Stimulated activated memory B cell treated with anti-CD40 and anti-IgM and Interleukin-4, amounts not matched to agents 10 μg/mL and 1 μg/mL and 100 μg/mL, for 72 hours (primary cell): ENCODE measurements around the gene CRTC1.
A peak's percentile ranks its signal among the peaks of the same experiment; 100 is the strongest.

Source experiments
- ATAC-seq: fragments of 150-1000 bp; cut with Tn5 transposase; 2 replicates; pipeline ENCODE4 v1.10.0; 2021
- H3K27ac Mint-ChIP-seq: one replicate; pipeline ENCODE4 v1.8.0; 2022; ENCODE audit warnings: mild to moderate bottlenecking, mixed read lengths
- H3K27me3 Mint-ChIP-seq: one replicate; pipeline ENCODE4 v1.8.0; 2022; ENCODE audit warnings: mixed read lengths
- H3K36me3 Mint-ChIP-seq: one replicate; pipeline ENCODE4 v1.8.0; 2022; ENCODE audit warnings: mixed read lengths
- H3K4me1 Mint-ChIP-seq: one replicate; pipeline ENCODE4 v1.8.0; 2022; ENCODE audit warnings: mixed read lengths
- H3K4me3 Mint-ChIP-seq: one replicate; pipeline ENCODE4 v1.8.0; 2022; ENCODE audit warnings: mild to moderate bottlenecking, moderate library complexity, mixed read lengths
- H3K9me3 Mint-ChIP-seq: one replicate; pipeline ENCODE4 v1.8.0; 2022; ENCODE audit warnings: mixed read lengths

CRTC1 gene

DNA sequence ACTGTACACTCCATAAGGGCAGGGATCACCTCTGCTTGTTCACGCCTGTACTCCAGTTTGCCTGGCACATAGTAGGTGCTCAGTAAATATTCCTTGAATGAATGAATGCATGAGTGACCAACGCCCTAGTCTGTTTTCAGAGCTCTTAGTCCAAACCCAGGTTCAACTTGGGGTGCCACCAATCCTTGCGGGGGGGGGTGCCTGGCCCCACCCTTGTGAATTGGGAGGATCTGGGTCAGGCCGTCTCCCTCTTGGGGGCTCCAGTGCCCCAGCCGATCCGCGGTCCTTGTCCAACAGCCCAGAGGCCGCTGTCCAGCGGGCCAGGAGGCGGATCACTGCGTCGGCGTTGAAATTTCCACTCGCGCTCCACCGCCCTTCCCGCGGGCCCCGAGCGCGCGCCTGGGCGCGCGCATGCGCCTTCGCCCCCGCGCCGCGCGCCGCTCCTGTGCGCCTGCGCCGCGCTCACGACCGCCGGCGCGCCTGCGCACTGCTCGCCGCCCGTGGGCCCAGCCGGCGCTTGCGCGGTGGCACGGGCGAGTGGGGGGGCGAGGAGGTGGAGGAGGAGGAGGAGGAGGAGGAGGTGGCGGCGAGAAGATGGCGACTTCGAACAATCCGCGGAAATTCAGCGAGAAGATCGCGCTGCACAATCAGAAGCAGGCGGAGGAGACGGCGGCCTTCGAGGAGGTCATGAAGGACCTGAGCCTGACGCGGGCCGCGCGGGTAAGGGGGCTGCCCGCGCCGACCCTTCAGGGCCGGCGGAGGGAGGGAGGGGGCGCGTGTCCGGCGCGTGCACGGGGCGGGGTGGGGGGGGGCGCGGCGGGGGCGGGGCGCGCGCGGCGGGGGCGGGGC is at the start of gene CRTC1:
TSS of gene CRTC1 (plus strand) at position 572 of the 849 bp plus-strand sequence. CDS start at position 595, 23 bp downstream.
- ATAC-seq: peak; percentile 86
- Mint-ChIP-seq H3K27me3 (no peaks in the 10 kb centered on the region), H3K27ac (peak within 1 kb of the TSS; percentile 86), H3K9me3 (no peaks in the 10 kb centered on the region), H3K36me3 (peaks cover 6% of the 10 kb centered on the region), H3K4me3 (peak within 1 kb of the TSS; percentile 90), H3K4me1 (peaks cover 35% of the 10 kb centered on the region)

DNA sequence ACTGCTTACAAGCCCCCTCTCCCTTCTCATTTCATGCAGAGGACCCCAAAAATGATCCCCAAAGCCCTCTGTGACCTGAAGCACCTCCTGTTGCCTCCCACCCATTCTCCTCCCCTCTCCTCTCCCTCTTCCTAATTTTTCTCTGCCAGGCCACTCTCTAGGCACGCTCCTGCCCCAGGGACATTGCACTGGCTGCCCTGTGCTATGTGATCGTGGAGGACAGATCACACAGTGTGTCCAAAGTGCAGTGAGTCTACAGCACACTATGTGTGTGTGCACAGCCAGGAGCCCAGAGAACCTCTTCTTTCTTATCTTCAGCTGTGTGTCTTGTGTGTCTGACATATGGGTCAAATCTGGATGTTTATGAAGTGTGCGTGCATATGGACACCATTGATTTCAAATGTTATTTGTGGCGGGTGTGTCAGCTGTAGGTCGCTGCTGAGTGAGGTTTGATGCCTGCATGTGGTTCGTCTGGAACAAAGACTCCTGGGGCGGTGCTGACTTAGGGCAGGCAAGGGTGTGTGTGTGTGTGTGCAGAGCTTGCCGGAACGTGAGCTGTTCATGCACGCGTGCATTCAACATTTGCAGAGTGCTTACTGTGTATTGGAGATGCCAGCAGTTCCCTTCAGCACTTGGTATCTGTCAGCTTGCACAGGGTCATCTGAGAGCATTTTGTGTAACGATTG is 48.7 kb upstream of the CRTC1 start:
- ATAC-seq: no peak
- Mint-ChIP-seq H3K27ac (no peak overlapping the region), H3K4me3 (no peak overlapping the region), H3K36me3 (no peaks in the 10 kb centered on the region), H3K27me3 (peaks cover 4% of the 10 kb centered on the region), H3K4me1 (peaks cover 32% of the 10 kb centered on the region), H3K9me3 (no peaks in the 10 kb centered on the region)

GRCh38 chr19:18635831-18636182 is 47.7 kb upstream of the CRTC1 start:
- peak overlapping the region; percentile 79 for H3K27ac Mint-ChIP-seq

GRCh38 chr19:18636183-18636968 is 47.1 kb upstream of the CRTC1 start:
- Mint-ChIP-seq H3K36me3 (no peaks in the 10 kb centered on the region), H3K4me1 (peaks cover 32% of the 10 kb centered on the region), H3K9me3 (no peaks in the 10 kb centered on the region), H3K27me3 (no peaks in the 10 kb centered on the region), H3K27ac (peak overlapping the region; percentile 79), H3K4me3 (peak overlapping the region; percentile 87)
- ATAC-seq: peak; percentile 94

More at GRCh38 chr19:18635831-18636182, 47.7 kb upstream of the CRTC1 start:
- Mint-ChIP-seq H3K4me1 (peaks cover 32% of the 10 kb centered on the region), H3K27me3 (no peaks in the 10 kb centered on the region), H3K36me3 (no peaks in the 10 kb centered on the region), H3K4me3 (peak overlapping the region; percentile 87), H3K9me3 (no peaks in the 10 kb centered on the region)
- ATAC-seq: no peak

DNA sequence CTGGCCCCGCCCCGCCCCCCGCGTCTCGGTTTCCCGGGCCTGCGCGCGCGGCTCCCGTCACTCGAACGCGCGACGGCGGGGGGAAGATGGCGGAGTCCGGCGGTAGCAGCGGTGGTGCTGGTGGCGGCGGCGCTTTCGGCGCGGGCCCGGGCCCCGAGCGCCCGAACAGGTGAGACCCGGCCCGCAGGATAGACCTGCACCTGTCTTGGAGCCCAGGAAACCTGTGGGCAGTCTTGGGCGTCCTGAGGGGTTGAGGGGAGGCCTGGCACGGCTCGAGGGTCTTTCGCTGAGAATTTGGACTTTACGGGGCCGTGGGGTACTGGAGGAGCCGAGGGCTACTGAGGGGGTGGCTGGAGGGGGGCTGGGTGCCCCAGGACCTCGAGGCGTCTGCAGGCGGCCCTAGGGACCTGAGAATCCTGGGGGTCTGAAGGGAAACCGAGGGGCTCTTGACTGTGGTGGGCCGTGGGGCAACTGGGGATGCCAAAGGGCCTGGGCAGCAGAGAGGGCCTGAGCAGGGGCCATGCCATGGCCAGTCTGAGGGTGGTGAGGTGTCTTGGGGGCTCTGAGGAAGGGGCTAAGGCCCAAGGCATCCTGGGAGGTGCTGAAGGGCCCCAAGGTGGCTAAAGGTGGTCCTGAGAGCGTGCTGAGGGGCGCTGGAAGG is 46.4 kb upstream of the CRTC1 start, which contains the start of gene KLHL26:
TSS of gene KLHL26 (plus strand) at position 60 of the 661 bp plus-strand sequence. CDS start at position 87, 27 bp downstream.
- H3K36me3 Mint-ChIP-seq: no peaks in the 10 kb centered on the region
- no peak for ATAC-seq
- H3K27me3 Mint-ChIP-seq: no peaks in the 10 kb centered on the region
- peaks cover 32% of the 10 kb centered on the region for H3K4me1 Mint-ChIP-seq
- peak within 1 kb of the TSS; percentile 87 for H3K4me3 Mint-ChIP-seq
- no peaks in the 10 kb centered on the region for H3K9me3 Mint-ChIP-seq
- peak within 1 kb of the TSS; percentile 79 for H3K27ac Mint-ChIP-seq

- Mint-ChIP-seq H3K36me3 (no peaks in the 10 kb centered on the region), H3K4me1 (peaks cover 32% of the 10 kb centered on the region), H3K9me3 (no peaks in the 10 kb centered on the region), H3K27me3 (no peaks in the 10 kb centered on the region), H3K27ac (peak overlapping the region; percentile 79), H3K4me3 (peak overlapping the region; percentile 87)
- ATAC-seq: no peak
These were observed 45.5 kb upstream of the CRTC1 start for GRCh38 chr19:18637673-18638630.

DNA sequence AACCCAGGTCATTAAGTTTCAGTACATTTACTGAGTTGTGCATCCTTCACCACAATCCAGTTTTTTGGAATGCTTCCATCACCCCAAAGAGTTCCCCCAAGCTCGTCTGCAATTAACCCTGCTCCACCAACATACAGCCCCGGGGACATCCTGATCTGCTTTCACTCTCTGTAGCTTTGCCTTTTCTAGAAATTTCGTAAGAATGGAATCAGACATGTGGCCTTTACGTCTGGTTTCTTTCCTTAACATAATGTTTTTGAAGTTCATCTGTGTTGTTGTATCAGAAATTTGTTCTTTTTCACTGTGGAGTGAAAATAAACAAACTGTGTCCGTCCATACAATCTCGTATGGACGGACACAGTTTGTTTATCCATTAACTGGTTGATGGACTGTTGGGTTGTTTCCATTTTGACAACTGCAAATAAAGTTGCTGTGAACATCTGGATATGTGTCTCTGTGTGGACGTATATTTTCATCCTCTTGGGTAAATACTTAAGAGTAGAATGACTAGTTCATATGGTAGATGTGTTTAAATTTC is 43.7 kb upstream of the CRTC1 start:
- Mint-ChIP-seq H3K9me3 (no peaks in the 10 kb centered on the region), H3K4me3 (no peak overlapping the region), H3K36me3 (no peaks in the 10 kb centered on the region), H3K4me1 (peaks cover 39% of the 10 kb centered on the region), H3K27ac (no peak overlapping the region), H3K27me3 (no peaks in the 10 kb centered on the region)
- ATAC-seq: no peak

DNA sequence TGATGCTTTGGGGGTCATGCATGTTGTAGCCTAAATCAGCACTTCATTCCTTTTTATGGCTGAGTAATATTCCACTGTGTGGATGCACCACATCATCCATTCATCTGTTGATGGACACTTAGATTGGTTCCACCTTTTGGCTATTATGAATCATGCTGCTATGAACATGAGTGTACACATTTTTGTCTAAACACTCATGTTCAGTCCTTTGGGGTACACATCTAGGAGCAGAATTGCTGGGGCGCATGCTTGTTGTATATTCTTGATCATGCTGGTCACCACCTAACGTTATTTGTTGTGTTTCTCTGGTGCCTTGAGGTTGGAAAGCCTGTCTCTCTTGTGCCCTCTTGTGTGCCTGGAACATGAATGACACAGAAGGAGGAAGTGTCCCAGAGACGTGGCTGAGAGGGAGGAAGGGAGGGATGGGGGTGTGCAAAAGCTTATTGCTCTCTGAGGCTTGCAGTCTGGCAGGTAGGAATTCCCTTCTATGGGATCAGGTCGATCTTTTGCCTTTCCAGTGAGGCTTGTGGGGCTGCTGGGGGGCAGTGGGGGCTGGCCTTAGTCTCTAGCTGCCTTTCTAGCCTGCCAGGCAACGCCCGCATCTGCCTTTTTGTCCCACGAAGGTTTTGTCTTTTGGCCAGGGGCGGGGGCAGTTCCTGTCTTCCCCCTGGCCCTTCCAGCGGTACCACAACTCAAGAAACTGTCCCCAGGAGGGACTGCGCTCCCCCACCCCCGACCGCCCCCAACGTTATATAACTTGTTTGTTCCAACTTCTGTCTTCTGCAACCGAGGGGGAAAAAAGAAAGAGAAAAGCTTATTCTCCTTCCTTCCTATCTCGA is 39.1 kb upstream of the CRTC1 start:
- peaks cover 32% of the 10 kb centered on the region for H3K4me1 Mint-ChIP-seq
- H3K36me3 Mint-ChIP-seq: peaks cover 9% of the 10 kb centered on the region

DNA sequence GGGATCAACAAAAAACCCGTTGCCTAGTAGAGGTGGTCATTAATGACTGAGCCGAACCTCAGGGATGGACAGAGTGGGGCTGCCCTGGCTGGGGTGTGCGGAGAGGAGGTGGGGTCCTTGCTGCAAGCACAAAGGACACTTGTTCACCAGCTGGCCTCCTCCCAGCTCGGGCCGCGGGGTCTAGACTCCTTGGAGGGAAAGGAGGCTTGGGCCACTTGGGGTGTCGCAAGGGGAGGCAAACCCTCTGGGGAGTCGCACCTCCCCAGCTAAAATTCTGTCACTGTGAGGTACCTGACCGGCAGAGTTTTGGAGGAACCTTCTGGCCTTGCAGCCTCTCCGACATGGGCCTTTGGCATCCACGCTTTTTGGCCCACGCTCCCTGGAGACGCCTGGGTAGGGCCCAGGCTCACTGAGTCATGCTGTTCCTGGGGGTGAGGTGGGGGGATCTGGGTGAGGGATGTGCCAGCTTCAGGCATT is 38.4 kb upstream of the CRTC1 start:
- ATAC-seq: no peak

More for the DNA sequence above, 39.1 kb upstream of the CRTC1 start:
- no peaks in the 10 kb centered on the region for H3K9me3 Mint-ChIP-seq
- H3K4me3 Mint-ChIP-seq: no peak overlapping the region
- no peaks in the 10 kb centered on the region for H3K27me3 Mint-ChIP-seq
- ATAC-seq: peak; percentile 67
- no peak overlapping the region for H3K27ac Mint-ChIP-seq

GRCh38 chr19:18646535-18647370 is 36.7 kb upstream of the CRTC1 start:
- H3K4me3 Mint-ChIP-seq: no peak overlapping the region
- H3K27ac Mint-ChIP-seq: peak overlapping the region; percentile 17
- H3K4me1 Mint-ChIP-seq: peaks cover 40% of the 10 kb centered on the region
- H3K9me3 Mint-ChIP-seq: no peaks in the 10 kb centered on the region
- peaks cover 12% of the 10 kb centered on the region for H3K36me3 Mint-ChIP-seq
- ATAC-seq: no peak
- H3K27me3 Mint-ChIP-seq: no peaks in the 10 kb centered on the region

More for the DNA sequence above, 38.4 kb upstream of the CRTC1 start:
- Mint-ChIP-seq H3K9me3 (no peaks in the 10 kb centered on the region), H3K4me1 (peaks cover 38% of the 10 kb centered on the region), H3K27ac (no peak overlapping the region), H3K27me3 (no peaks in the 10 kb centered on the region), H3K36me3 (peaks cover 9% of the 10 kb centered on the region), H3K4me3 (no peak overlapping the region)

GRCh38 chr19:18647371-18647767 is 36.1 kb upstream of the CRTC1 start:
- H3K4me1 Mint-ChIP-seq: peaks cover 40% of the 10 kb centered on the region
- H3K4me3 Mint-ChIP-seq: no peak overlapping the region
- peak overlapping the region; percentile 17 for H3K27ac Mint-ChIP-seq
- no peaks in the 10 kb centered on the region for H3K9me3 Mint-ChIP-seq
- H3K27me3 Mint-ChIP-seq: no peaks in the 10 kb centered on the region
- no peak for ATAC-seq
- peaks cover 15% of the 10 kb centered on the region for H3K36me3 Mint-ChIP-seq

GRCh38 chr19:18647807-18648206 is 35.7 kb upstream of the CRTC1 start:
- H3K9me3 Mint-ChIP-seq: no peaks in the 10 kb centered on the region
- ATAC-seq: no peak
- H3K27ac Mint-ChIP-seq: peak overlapping the region; percentile 17
- no peak overlapping the region for H3K4me3 Mint-ChIP-seq
- H3K36me3 Mint-ChIP-seq: peaks cover 15% of the 10 kb centered on the region
- H3K4me1 Mint-ChIP-seq: peaks cover 40% of the 10 kb centered on the region
- H3K27me3 Mint-ChIP-seq: no peaks in the 10 kb centered on the region
